Central memory CD8-positive, alpha-beta T cell (primary cell): ENCODE data around the gene TBC1D2B.
A peak's percentile ranks its signal among the peaks of the same experiment; 100 is the strongest.

Experiments
- ATAC-seq: fragments of 150-1000 bp; cut with Tn5 transposase; replicated peaks from 2 replicates; pipeline ENCODE4 v1.10.0; 2022; ENCODE audit warnings: mild to moderate bottlenecking, moderate FRiP score, moderate number of reproducible peaks; ENCODE audit not compliant: poor library complexity, severe bottlenecking; ENCODE audit errors: extremely low read depth
- DNase-seq, 2 donors: peaks; one replicate each; pipeline ENCODE4 v3.0.0; 2021; ENCODE audit warnings: low spot score in 2 of 2
- H3K27ac Mint-ChIP-seq: one replicate; pipeline ENCODE4 v1.8.0; 2022; ENCODE audit warnings: low read depth, mild to moderate bottlenecking, moderate library complexity, mixed read lengths
- H3K27me3 Mint-ChIP-seq: one replicate; pipeline ENCODE4 v1.8.0; 2022; ENCODE audit warnings: mixed read lengths
- H3K36me3 Mint-ChIP-seq: one replicate; pipeline ENCODE4 v1.8.0; 2022; ENCODE audit warnings: mild to moderate bottlenecking, moderate library complexity, mixed read lengths; ENCODE audit not compliant: insufficient read depth
- H3K4me1 Mint-ChIP-seq: one replicate; pipeline ENCODE4 v1.8.0; 2022; ENCODE audit warnings: mixed read lengths
- H3K4me3 Mint-ChIP-seq: one replicate; pipeline ENCODE4 v1.8.0; 2022; ENCODE audit warnings: mild to moderate bottlenecking, moderate library complexity, mixed read lengths
- H3K9me3 Mint-ChIP-seq: one replicate; pipeline ENCODE4 v1.8.0; 2022; ENCODE audit warnings: mixed read lengths

The TBC1D2B gene

GRCh38 chr15:78104566-78105475 lies 27.3 kb upstream of the TBC1D2B start:
- ATAC-seq: no peak
- Mint-ChIP-seq H3K27me3 (no peaks in the 10 kb centered on the region), H3K4me1 (peaks cover 55% of the 10 kb centered on the region), H3K27ac (peak overlapping the region; percentile 93), H3K36me3 (peaks cover 9% of the 10 kb centered on the region), H3K4me3 (peak overlapping the region; percentile 65), H3K9me3 (no peaks in the 10 kb centered on the region)
- no peak for DNase-seq

GRCh38 chr15:78104119-78104479 lies 26.6 kb upstream of the TBC1D2B start:
- Mint-ChIP-seq H3K27ac (peak overlapping the region; percentile 93), H3K4me3 (peak overlapping the region; percentile 65), H3K36me3 (peaks cover 9% of the 10 kb centered on the region), H3K27me3 (no peaks in the 10 kb centered on the region), H3K9me3 (no peaks in the 10 kb centered on the region), H3K4me1 (peaks cover 55% of the 10 kb centered on the region)
- no peak for ATAC-seq
- DNase-seq: no peak

GRCh38 chr15:78103406-78104118 lies 26.1 kb upstream of the TBC1D2B start:
- Mint-ChIP-seq H3K4me3 (peak overlapping the region; percentile 65), H3K36me3 (peaks cover 9% of the 10 kb centered on the region), H3K27me3 (no peaks in the 10 kb centered on the region), H3K9me3 (no peaks in the 10 kb centered on the region), H3K27ac (peak overlapping the region; percentile 93), H3K4me1 (peaks cover 51% of the 10 kb centered on the region)
- peak; percentile 37 to 61 for DNase-seq
- peak; percentile 89 for ATAC-seq

- Mint-ChIP-seq H3K9me3 (no peaks in the 10 kb centered on the region), H3K36me3 (peaks cover 9% of the 10 kb centered on the region), H3K27me3 (no peaks in the 10 kb centered on the region), H3K4me1 (peaks cover 44% of the 10 kb centered on the region), H3K27ac (peak overlapping the region; percentile 93), H3K4me3 (no peak overlapping the region)
- ATAC-seq (no peak), DNase-seq (no peak)
Observed at GRCh38 chr15:78102741-78103140, 25.2 kb upstream of the TBC1D2B start.

- Mint-ChIP-seq H3K9me3 (no peaks in the 10 kb centered on the region), H3K4me3 (no peak overlapping the region), H3K27ac (peak overlapping the region; percentile 93), H3K36me3 (peaks cover 7% of the 10 kb centered on the region), H3K27me3 (no peaks in the 10 kb centered on the region), H3K4me1 (peaks cover 44% of the 10 kb centered on the region)
- ATAC-seq (no peak), DNase-seq (no peak)
Observed at GRCh38 chr15:78102211-78102610, 24.7 kb upstream of the TBC1D2B start.

GRCh38 chr15:78101423-78102105 lies 24.1 kb upstream of the TBC1D2B start:
- no peak overlapping the region for H3K4me3 Mint-ChIP-seq
- H3K27me3 Mint-ChIP-seq: no peaks in the 10 kb centered on the region
- no peaks in the 10 kb centered on the region for H3K9me3 Mint-ChIP-seq
- H3K4me1 Mint-ChIP-seq: peaks cover 41% of the 10 kb centered on the region
- peak overlapping the region; percentile 93 for H3K27ac Mint-ChIP-seq
- ATAC-seq (no peak), DNase-seq (no peak)
- H3K36me3 Mint-ChIP-seq: peaks cover 7% of the 10 kb centered on the region

- Mint-ChIP-seq H3K4me3 (no peak overlapping the region), H3K9me3 (no peaks in the 10 kb centered on the region), H3K36me3 (peaks cover 7% of the 10 kb centered on the region), H3K27ac (peak overlapping the region; percentile 41), H3K4me1 (peaks cover 36% of the 10 kb centered on the region), H3K27me3 (no peaks in the 10 kb centered on the region)
- DNase-seq (no peak), ATAC-seq (no peak)
Observed at GRCh38 chr15:78100886-78101285, 23.4 kb upstream of the TBC1D2B start.

- Mint-ChIP-seq H3K36me3 (peaks cover 4% of the 10 kb centered on the region), H3K27ac (no peak overlapping the region), H3K4me3 (no peak overlapping the region), H3K9me3 (no peaks in the 10 kb centered on the region), H3K27me3 (no peaks in the 10 kb centered on the region), H3K4me1 (peaks cover 9% of the 10 kb centered on the region)
- DNase-seq (no peak), ATAC-seq (no peak)
Observed at GRCh38 chr15:78098131-78098755, 20.7 kb upstream of the TBC1D2B start.

- no peak overlapping the region for H3K27ac Mint-ChIP-seq
- H3K27me3 Mint-ChIP-seq: no peaks in the 10 kb centered on the region
- peaks cover 4% of the 10 kb centered on the region for H3K4me1 Mint-ChIP-seq
- H3K4me3 Mint-ChIP-seq: no peak overlapping the region
- no peaks in the 10 kb centered on the region for H3K9me3 Mint-ChIP-seq
- ATAC-seq: no peak
- no peak for DNase-seq
- H3K36me3 Mint-ChIP-seq: peaks cover 4% of the 10 kb centered on the region
Observed at GRCh38 chr15:78097667-78098066, 20.2 kb upstream of the TBC1D2B start.

- ATAC-seq (no peak), DNase-seq (no peak)
- Mint-ChIP-seq H3K9me3 (no peaks in the 10 kb centered on the region), H3K4me1 (peaks cover 6% of the 10 kb centered on the region), H3K36me3 (peaks cover 3% of the 10 kb centered on the region), H3K4me3 (no peak overlapping the region), H3K27ac (no peak overlapping the region), H3K27me3 (no peaks in the 10 kb centered on the region)
Observed at GRCh38 chr15:78093242-78094020, 15.9 kb upstream of the TBC1D2B start.

GRCh38 chr15:78092261-78093041 lies 14.9 kb upstream of the TBC1D2B start, which contains the start of gene SH2D7:
SH2D7 (plus strand) TSS chr15:78092561; CDS start chr15:78092585, 24 bp downstream.
- Mint-ChIP-seq H3K27ac (peak within 1 kb of the TSS; percentile 7), H3K4me1 (peaks cover 6% of the 10 kb centered on the region), H3K36me3 (peaks cover 3% of the 10 kb centered on the region), H3K4me3 (no peak within 1 kb of the TSS), H3K9me3 (no peaks in the 10 kb centered on the region), H3K27me3 (no peaks in the 10 kb centered on the region)
- DNase-seq (no peak), ATAC-seq (no peak)
